ENCODE data around the gene TUBB1.
A peak's percentile ranks its signal among the peaks of the same experiment; 100 is the strongest.
"Not testable (repeated sequence)": the region's sequence is repeated elsewhere in the genome, so short reads cannot be mapped to it uniquely, and the experiment has no call there.

TUBB1 gene

GRCh38 chr20:59030911-59031563 is 11.8 kb downstream of the TUBB1 start:
- Histone ChIP-seq H3K9ac (ENCODE audit: low read depth, low read length) (peak overlapping the region; percentile 77), H3K36me3 (ENCODE audit: insufficient read depth, low read length) (peaks cover 7% of the 10 kb centered on the region), H3K9me3 (ENCODE audit: control insufficient read depth, insufficient read depth, low read length) (no peaks in the 10 kb centered on the region), H3K4me1 (ENCODE audit: insufficient read depth, low read length) (no peaks in the 10 kb centered on the region; the same call in 1 of the 2 replicates)

- no peaks in the 10 kb centered on the region; the same call in 1 of the 2 replicates for H3K4me1 ChIP-seq (ENCODE audit: insufficient read depth, low read length)
- H3K9ac ChIP-seq (ENCODE audit: low read depth, low read length), result peak overlapping the region; percentile 77
- H3K36me3 ChIP-seq (ENCODE audit: insufficient read depth, low read length), result peaks cover 7% of the 10 kb centered on the region
- H3K9me3 ChIP-seq (ENCODE audit: control insufficient read depth, insufficient read depth, low read length), result no peaks in the 10 kb centered on the region
Measured at GRCh38 chr20:59031564-59032022, 12.4 kb downstream of the TUBB1 start.

GRCh38 chr20:59032023-59032712 is 12.9 kb downstream of the TUBB1 start, which contains the start of gene ATP5F1E:
TSS of gene ATP5F1E (minus strand) at chr20:59032335. CDS start at chr20:59032251, 84 bp downstream.
- peak within 1 kb of the TSS; percentile 77 for H3K9ac ChIP-seq (ENCODE audit: low read depth, low read length)
- no peaks in the 10 kb centered on the region; the same call in 1 of the 2 replicates for H3K4me1 ChIP-seq (ENCODE audit: insufficient read depth, low read length)
- no peaks in the 10 kb centered on the region for H3K9me3 ChIP-seq (ENCODE audit: control insufficient read depth, insufficient read depth, low read length)
- peaks cover 7% of the 10 kb centered on the region for H3K36me3 ChIP-seq (ENCODE audit: insufficient read depth, low read length)

GRCh38 chr20:59032713-59033059 is 13.5 kb downstream of the TUBB1 start:
- no peaks in the 10 kb centered on the region for H3K9me3 ChIP-seq (ENCODE audit: control insufficient read depth, insufficient read depth, low read length)
- peak overlapping the region; percentile 77 for H3K9ac ChIP-seq (ENCODE audit: low read depth, low read length)
- no peaks in the 10 kb centered on the region; the same call in 1 of the 2 replicates for H3K4me1 ChIP-seq (ENCODE audit: insufficient read depth, low read length)
- peaks cover 7% of the 10 kb centered on the region for H3K36me3 ChIP-seq (ENCODE audit: insufficient read depth, low read length)

- no peaks in the 10 kb centered on the region; the same call in 1 of the 2 replicates for H3K4me1 ChIP-seq (ENCODE audit: insufficient read depth, low read length)
- H3K36me3 ChIP-seq (ENCODE audit: insufficient read depth, low read length), result peaks cover 7% of the 10 kb centered on the region
- H3K9ac ChIP-seq (ENCODE audit: low read depth, low read length), result peak overlapping the region; percentile 77
- no peaks in the 10 kb centered on the region for H3K9me3 ChIP-seq (ENCODE audit: control insufficient read depth, insufficient read depth, low read length)
Measured at GRCh38 chr20:59033093-59033492, 13.9 kb downstream of the TUBB1 start.

GRCh38 chr20:59033616-59034165 is 14.5 kb downstream of the TUBB1 start:
- H3K36me3 ChIP-seq (ENCODE audit: insufficient read depth, low read length), result peaks cover 6% of the 10 kb centered on the region
- no peak overlapping the region for H3K9ac ChIP-seq (ENCODE audit: low read depth, low read length)
- H3K9me3 ChIP-seq (ENCODE audit: control insufficient read depth, insufficient read depth, low read length), result no peaks in the 10 kb centered on the region
- H3K4me1 ChIP-seq (ENCODE audit: insufficient read depth, low read length), result no peaks in the 10 kb centered on the region; the same call in 1 of the 2 replicates

- no peak overlapping the region for H3K9ac ChIP-seq (ENCODE audit: low read depth, low read length)
- H3K36me3 ChIP-seq (ENCODE audit: insufficient read depth, low read length), result no peaks in the 10 kb centered on the region; the same call in 1 of the 2 replicates
- H3K4me1 ChIP-seq (ENCODE audit: insufficient read depth, low read length), result no peaks in the 10 kb centered on the region; the same call in 1 of the 2 replicates
- H3K9me3 ChIP-seq (ENCODE audit: control insufficient read depth, insufficient read depth, low read length), result no peaks in the 10 kb centered on the region
Measured at GRCh38 chr20:59035381-59035780, 16.2 kb downstream of the TUBB1 start.

GRCh38 chr20:59037386-59037785 is 18.2 kb downstream of the TUBB1 start:
- H3K9me3 ChIP-seq (ENCODE audit: control insufficient read depth, insufficient read depth, low read length), result no peaks in the 10 kb centered on the region
- H3K9ac ChIP-seq (ENCODE audit: low read depth, low read length), result no peak overlapping the region
- H3K4me1 ChIP-seq (ENCODE audit: insufficient read depth, low read length), result no peaks in the 10 kb centered on the region
- no peaks in the 10 kb centered on the region; the same call in 1 of the 2 replicates for H3K36me3 ChIP-seq (ENCODE audit: insufficient read depth, low read length)

- Histone ChIP-seq H3K9ac (ENCODE audit: low read depth, low read length) (no peak overlapping the region), H3K4me1 (ENCODE audit: insufficient read depth, low read length) (no peaks in the 10 kb centered on the region), H3K36me3 (ENCODE audit: insufficient read depth, low read length) (no peaks in the 10 kb centered on the region; the same call in 1 of the 2 replicates), H3K9me3 (ENCODE audit: control insufficient read depth, insufficient read depth, low read length) (no peaks in the 10 kb centered on the region)
Measured at GRCh38 chr20:59039233-59039632, 20.0 kb downstream of the TUBB1 start.

- H3K9ac ChIP-seq (ENCODE audit: low read depth, low read length), result no peak overlapping the region
- H3K4me1 ChIP-seq (ENCODE audit: insufficient read depth, low read length), result no peaks in the 10 kb centered on the region
- no peaks in the 10 kb centered on the region for H3K9me3 ChIP-seq (ENCODE audit: control insufficient read depth, insufficient read depth, low read length)
- H3K36me3 ChIP-seq (ENCODE audit: insufficient read depth, low read length), result no peaks in the 10 kb centered on the region; the same call in 1 of the 2 replicates
Measured at GRCh38 chr20:59040667-59041066, 21.4 kb downstream of the TUBB1 start.

GRCh38 chr20:59041487-59041886 is 22.3 kb downstream of the TUBB1 start:
- H3K4me1 ChIP-seq (ENCODE audit: insufficient read depth, low read length); H3K36me3 ChIP-seq (ENCODE audit: insufficient read depth, low read length); H3K9me3 ChIP-seq (ENCODE audit: control insufficient read depth, insufficient read depth, low read length): not testable (repeated sequence)
- H3K9ac ChIP-seq (ENCODE audit: low read depth, low read length), result peak overlapping the region; percentile 57; the same call in 1 of the 2 replicates

GRCh38 chr20:59042151-59042795 is 23.0 kb downstream of the TUBB1 start, which contains the start of gene PRELID3B:
TSS of gene PRELID3B (minus strand) at chr20:59042786. CDS start at chr20:59042730, 56 bp downstream.
- no peaks in the 10 kb centered on the region for H3K9me3 ChIP-seq (ENCODE audit: control insufficient read depth, insufficient read depth, low read length)
- no peaks in the 10 kb centered on the region; the same call in 1 of the 2 replicates for H3K36me3 ChIP-seq (ENCODE audit: insufficient read depth, low read length)
- peak within 1 kb of the TSS; percentile 57 for H3K9ac ChIP-seq (ENCODE audit: low read depth, low read length)
- H3K4me1 ChIP-seq (ENCODE audit: insufficient read depth, low read length), result no peaks in the 10 kb centered on the region

GRCh38 chr20:59042796-59043631 is 23.8 kb downstream of the TUBB1 start:
- Histone ChIP-seq H3K36me3 (ENCODE audit: insufficient read depth, low read length) (no peaks in the 10 kb centered on the region; the same call in 1 of the 2 replicates), H3K4me1 (ENCODE audit: insufficient read depth, low read length) (no peaks in the 10 kb centered on the region)

More at GRCh38 chr20:59042796-59043631, 23.8 kb downstream of the TUBB1 start:
- Histone ChIP-seq H3K9ac (ENCODE audit: low read depth, low read length) (peak overlapping the region; percentile 57; the same call in 1 of the 2 replicates), H3K9me3 (ENCODE audit: control insufficient read depth, insufficient read depth, low read length) (no peaks in the 10 kb centered on the region)
